K562 (cell line): ENCODE measurements around the gene POLR1A.

Experiments
- CC2D1A ChIP-seq: fragments of 450-650 bp; IDR thresholded peaks from 2 replicates; pipeline ENCODE4 v1.6.1; 2017; ENCODE audit warnings: mild to moderate bottlenecking
- ETV6 ChIP-seq, 3 experiments: fragments of 150-350 bp in 1 of 3; sonication (generic) in 1 of 3; formaldehyde crosslinking in 1 of 3; IDR thresholded peaks; 2 replicates each; pipeline versions ENCODE4 v1.6.1 to v1.8.0; 2014 to 2022; ENCODE audit warnings: borderline replicate concordance in 2 of 3, low read depth in 2 of 3, antibody characterized with exemption in 1 of 3, low read length in 1 of 3, mild to moderate bottlenecking in 1 of 3, missing genetic modification reagents in 1 of 3
- FOXK1 ChIP-seq: sonication (generic); formaldehyde crosslinking; IDR thresholded peaks from 2 replicates; pipeline ENCODE4 v1.8.0; 2022; ENCODE audit warnings: missing genetic modification reagents, mild to moderate bottlenecking, borderline replicate concordance
- GATA2 ChIP-seq: sonication (generic); formaldehyde crosslinking; IDR thresholded peaks from 2 replicates; pipeline ENCODE4 v1.4.0; 2020; ENCODE audit warnings: mild to moderate bottlenecking, missing genetic modification reagents
- GTF2E2 ChIP-seq: fragments of 200-800 bp; sonication (Bioruptor generic); IDR thresholded peaks from 2 replicates; pipeline ENCODE4 v1.6.1; 2016; ENCODE audit warnings: missing genetic modification characterization, missing compliant biosample characterization
- KAT7 ChIP-seq: sonication (generic); formaldehyde crosslinking; IDR thresholded peaks from 2 replicates; pipeline ENCODE4 v1.8.0; 2022; ENCODE audit warnings: missing genetic modification reagents, mild to moderate bottlenecking, borderline replicate concordance
- MTA3 ChIP-seq: fragments of 450-650 bp; formaldehyde crosslinking; IDR thresholded peaks from 2 replicates; pipeline ENCODE4 v1.6.1; 2017; ENCODE audit warnings: mild to moderate bottlenecking, borderline replicate concordance
- SIN3A ChIP-seq, 2 experiments: fragments of 150-350 bp in 1 of 2; IDR thresholded peaks; 2 replicates each; pipeline ENCODE4 v1.6.1; 2011 to 2016; ENCODE audit warnings: borderline replicate concordance in 2 of 2, low read depth in 2 of 2, low read length in 2 of 2, mild to moderate bottlenecking in 2 of 2, moderate library complexity in 2 of 2; ENCODE audit not compliant: control insufficient read depth in 1 of 2
- TAF15 ChIP-seq: fragments of 200-400 bp; formaldehyde crosslinking; IDR thresholded peaks from 2 replicates; pipeline ENCODE4 v1.6.1; 2017; ENCODE audit warnings: mild to moderate bottlenecking, low read depth, low read length, moderate library complexity
- YBX1 ChIP-seq: fragments of 450-650 bp; IDR thresholded peaks from 2 replicates; pipeline ENCODE4 v1.7.1; 2016; ENCODE audit warnings: mild to moderate bottlenecking
- ZNF133 ChIP-seq: fragments of 250-450 bp; sonication (Bioruptor Pico); IDR thresholded peaks from 2 replicates; pipeline ENCODE4 v1.4.0; 2020; ENCODE audit warnings: mild to moderate bottlenecking
- ZNF717 ChIP-seq: fragments of 250-450 bp; sonication (Bioruptor Pico); IDR thresholded peaks from 2 replicates; pipeline ENCODE4 v1.5.0; 2021
- TF ChIP-seq, protein P1 (sequence below), 3 experiments: IDR thresholded peaks in 2 of 3; conservative IDR thresholded peaks in 1 of 3; 2 replicates each; pipeline ENCODE4 v1.5.1; 2011 to 2012; ENCODE audit warnings: low read length in 3 of 3, mild to moderate bottlenecking in 3 of 3, control low read depth in 2 of 3, improper control_type of control experiment in 1 of 3, inconsistent platforms in 1 of 3, low read depth in 1 of 3, mixed read lengths in 1 of 3, moderate library complexity in 1 of 3; ENCODE audit not compliant: insufficient read depth in 2 of 3
- TF ChIP-seq, protein P2 (sequence below): fragments of 450-650 bp; conservative IDR thresholded peaks from 2 replicates; pipeline ENCODE4 v1.6.1; 2016; ENCODE audit warnings: missing genetic modification characterization, low read depth, mild to moderate bottlenecking, control low read depth, missing compliant biosample characterization

DNA sequence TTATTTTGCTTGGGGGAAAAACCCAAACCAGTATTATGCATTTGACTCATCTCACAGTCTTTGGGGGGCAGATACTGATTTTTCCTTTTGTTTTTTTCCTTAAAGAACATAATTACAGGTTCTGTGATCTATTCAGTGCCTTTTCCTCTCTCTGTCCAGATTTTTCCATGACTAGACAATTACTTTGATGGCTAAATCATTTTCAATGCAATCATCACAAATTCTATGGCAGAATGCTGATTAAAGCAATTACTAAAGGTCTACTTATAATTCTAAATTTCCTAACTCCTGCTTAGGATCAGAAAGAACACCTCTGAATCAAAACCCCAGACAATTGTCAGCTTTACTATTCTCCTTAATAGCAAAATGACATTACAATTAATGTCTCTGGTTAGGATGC is 38.8 kb downstream of the POLR1A start:
- TF ChIP-seq SIN3A (IDR thresholded peaks at IDR 0.05; ENCODE audit: borderline replicate concordance in 2 of 2, control insufficient read depth in 1 of 2, low read depth in 2 of 2, low read length in 2 of 2) (no peak), MTA3 (no peak), ZNF133 (CRISPR knock-in tag) (no peak), GTF2E2 (no peak), KAT7 (CRISPR knock-in tag) (no peak), FOXK1 (CRISPR knock-in tag) (no peak), YBX1 (no peak), ZNF717 (CRISPR knock-in tag) (no peak), GATA2 (CRISPR knock-in tag) (no peak), CC2D1A (no peak), ETV6 (IDR thresholded peaks at IDR 0.05; ENCODE audit: borderline replicate concordance in 1 of 2, low read depth in 2 of 2, low read length in 1 of 2) (no peak), ETV6 (CRISPR knock-in tag; IDR thresholded peaks at IDR 0.05; ENCODE audit: borderline replicate concordance) (no peak), TAF15 (no peak)
- TF ChIP-seq, protein P1, sequence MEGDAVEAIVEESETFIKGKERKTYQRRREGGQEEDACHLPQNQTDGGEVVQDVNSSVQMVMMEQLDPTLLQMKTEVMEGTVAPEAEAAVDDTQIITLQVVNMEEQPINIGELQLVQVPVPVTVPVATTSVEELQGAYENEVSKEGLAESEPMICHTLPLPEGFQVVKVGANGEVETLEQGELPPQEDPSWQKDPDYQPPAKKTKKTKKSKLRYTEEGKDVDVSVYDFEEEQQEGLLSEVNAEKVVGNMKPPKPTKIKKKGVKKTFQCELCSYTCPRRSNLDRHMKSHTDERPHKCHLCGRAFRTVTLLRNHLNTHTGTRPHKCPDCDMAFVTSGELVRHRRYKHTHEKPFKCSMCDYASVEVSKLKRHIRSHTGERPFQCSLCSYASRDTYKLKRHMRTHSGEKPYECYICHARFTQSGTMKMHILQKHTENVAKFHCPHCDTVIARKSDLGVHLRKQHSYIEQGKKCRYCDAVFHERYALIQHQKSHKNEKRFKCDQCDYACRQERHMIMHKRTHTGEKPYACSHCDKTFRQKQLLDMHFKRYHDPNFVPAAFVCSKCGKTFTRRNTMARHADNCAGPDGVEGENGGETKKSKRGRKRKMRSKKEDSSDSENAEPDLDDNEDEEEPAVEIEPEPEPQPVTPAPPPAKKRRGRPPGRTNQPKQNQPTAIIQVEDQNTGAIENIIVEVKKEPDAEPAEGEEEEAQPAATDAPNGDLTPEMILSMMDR (IDR thresholded peaks at IDR 0.05 in 2 of 3, conservative IDR thresholded peaks at IDR 0.05 in 1 of 3; ENCODE audit: insufficient read depth in 2 of 3, low read depth in 1 of 3, low read length in 3 of 3): no peak
- TF ChIP-seq, protein P2, sequence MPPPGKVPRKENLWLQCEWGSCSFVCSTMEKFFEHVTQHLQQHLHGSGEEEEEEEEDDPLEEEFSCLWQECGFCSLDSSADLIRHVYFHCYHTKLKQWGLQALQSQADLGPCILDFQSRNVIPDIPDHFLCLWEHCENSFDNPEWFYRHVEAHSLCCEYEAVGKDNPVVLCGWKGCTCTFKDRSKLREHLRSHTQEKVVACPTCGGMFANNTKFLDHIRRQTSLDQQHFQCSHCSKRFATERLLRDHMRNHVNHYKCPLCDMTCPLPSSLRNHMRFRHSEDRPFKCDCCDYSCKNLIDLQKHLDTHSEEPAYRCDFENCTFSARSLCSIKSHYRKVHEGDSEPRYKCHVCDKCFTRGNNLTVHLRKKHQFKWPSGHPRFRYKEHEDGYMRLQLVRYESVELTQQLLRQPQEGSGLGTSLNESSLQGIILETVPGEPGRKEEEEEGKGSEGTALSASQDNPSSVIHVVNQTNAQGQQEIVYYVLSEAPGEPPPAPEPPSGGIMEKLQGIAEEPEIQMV (tag): no peak
